ENCODE results near the gene HPSE.
A peak's percentile ranks its signal among the peaks of the same experiment; 100 is the strongest.

The HPSE gene

GRCh38 chr4:83334425-83335241 lies at the start of gene HPSE:
HPSE (minus strand) TSS chr4:83334848; CDS start chr4:83334782, 66 bp downstream.
- Histone ChIP-seq H3K9me3 (ENCODE audit: low read length) (no peaks in the 10 kb centered on the region; the same call in 1 of the 2 replicates), H4K20me1 (ENCODE audit: insufficient read depth, low read length) (no peaks in the 10 kb centered on the region), H2AFZ (ENCODE audit: low read length) (no peak within 1 kb of the TSS), H3K27ac (ENCODE audit: low read depth, low read length, poor library complexity, severe bottlenecking) (no peak within 1 kb of the TSS), H3K36me3 (ENCODE audit: insufficient read depth, low read length) (no peaks in the 10 kb centered on the region), H3K9me2 (ENCODE audit: low read depth, low read length) (no peaks in the 10 kb centered on the region), H3K4me1 (ENCODE audit: insufficient read depth, low read length, severe bottlenecking) (peaks cover 12% of the 10 kb centered on the region), H3F3A (ENCODE audit: insufficient read depth, low read length) (no peaks in the 10 kb centered on the region), H3K4me3 (ENCODE audit: low read depth, low read length, poor library complexity, severe bottlenecking) (peak within 1 kb of the TSS; percentile 56), H3K4me2 (ENCODE audit: low read length) (peak within 1 kb of the TSS; percentile 65), H3K9ac (ENCODE audit: low read length) (no peak within 1 kb of the TSS; the same call in 1 of the 2 replicates), H3K79me2 (ENCODE audit: insufficient read depth, low read length) (no peaks in the 10 kb centered on the region), H3K27me3 (ENCODE audit: insufficient read depth, low read length) (no peaks in the 10 kb centered on the region; the same call in 1 of the 2 replicates)
- TF ChIP-seq EZH2 (IDR thresholded peaks at IDR 0.05; ENCODE audit: borderline replicate concordance, low read length) (no peak), CTCF (IDR thresholded peaks at IDR 0.05; ENCODE audit: low read length) (no peak)

- H3K9me3 ChIP-seq (ENCODE audit: low read length) = peaks cover 13% of the 10 kb centered on the region
- H3K36me3 ChIP-seq (ENCODE audit: insufficient read depth, low read length) = no peaks in the 10 kb centered on the region; the same call in 1 of the 2 replicates
- peaks cover under 1% of the 10 kb centered on the region; the same call in 1 of the 2 replicates for H3K27me3 ChIP-seq (ENCODE audit: insufficient read depth, low read length)
- no peak overlapping the region for H2AFZ ChIP-seq (ENCODE audit: low read length)
- no peak overlapping the region for H3K4me3 ChIP-seq (ENCODE audit: low read depth, low read length, poor library complexity, severe bottlenecking)
- no peaks in the 10 kb centered on the region for H3K4me1 ChIP-seq (ENCODE audit: insufficient read depth, low read length, severe bottlenecking)
- H3K9ac ChIP-seq (ENCODE audit: low read length) = no peak overlapping the region
- no peak for TF ChIP-seq CTCF (IDR thresholded peaks at IDR 0.05; ENCODE audit: low read length)
- no peak for TF ChIP-seq EZH2 (IDR thresholded peaks at IDR 0.05; ENCODE audit: borderline replicate concordance, low read length)
- H3K4me2 ChIP-seq (ENCODE audit: low read length) = no peak overlapping the region
- H4K20me1 ChIP-seq (ENCODE audit: insufficient read depth, low read length) = no peaks in the 10 kb centered on the region
- H3K27ac ChIP-seq (ENCODE audit: low read depth, low read length, poor library complexity, severe bottlenecking) = no peak overlapping the region
- no peaks in the 10 kb centered on the region for H3K9me2 ChIP-seq (ENCODE audit: low read depth, low read length)
- H3F3A ChIP-seq (ENCODE audit: insufficient read depth, low read length) = no peaks in the 10 kb centered on the region; the same call in 1 of the 2 replicates
- H3K79me2 ChIP-seq (ENCODE audit: insufficient read depth, low read length) = no peaks in the 10 kb centered on the region
These were observed 48.2 kb upstream of the HPSE start for GRCh38 chr4:83382850-83383249.

DNA sequence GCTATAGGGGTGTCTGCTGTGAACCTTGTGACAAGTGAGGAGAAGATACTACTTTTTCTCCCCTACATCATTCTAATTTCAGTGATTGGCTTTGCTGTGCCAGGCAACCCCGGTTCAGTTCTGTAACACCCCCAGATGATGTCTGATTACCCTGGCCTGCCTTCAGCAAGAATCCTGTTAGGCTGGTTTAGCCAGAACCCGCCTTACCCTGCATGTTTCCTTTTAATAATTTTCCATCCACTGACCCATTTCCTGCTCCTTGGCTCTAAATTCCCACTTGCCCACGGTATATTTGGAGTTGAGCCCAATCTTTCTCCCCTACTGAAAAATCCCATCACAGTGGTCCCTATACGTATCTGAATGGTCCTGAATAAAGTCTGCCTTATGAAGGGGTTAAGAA lies 46.5 kb upstream of the HPSE start:
- Histone ChIP-seq H3K9me2 (ENCODE audit: low read depth, low read length) (no peaks in the 10 kb centered on the region), H2AFZ (ENCODE audit: low read length) (no peak overlapping the region), H3K9me3 (ENCODE audit: low read length) (peaks cover 19% of the 10 kb centered on the region), H3K36me3 (ENCODE audit: insufficient read depth, low read length) (no peaks in the 10 kb centered on the region; the same call in 1 of the 2 replicates), H3K4me2 (ENCODE audit: low read length) (no peak overlapping the region), H3K79me2 (ENCODE audit: insufficient read depth, low read length) (no peaks in the 10 kb centered on the region), H3K27ac (ENCODE audit: low read depth, low read length, poor library complexity, severe bottlenecking) (no peak overlapping the region), H3K9ac (ENCODE audit: low read length) (no peak overlapping the region), H3K4me1 (ENCODE audit: insufficient read depth, low read length, severe bottlenecking) (no peaks in the 10 kb centered on the region), H3K27me3 (ENCODE audit: insufficient read depth, low read length) (no peaks in the 10 kb centered on the region), H3F3A (ENCODE audit: insufficient read depth, low read length) (no peaks in the 10 kb centered on the region), H3K4me3 (ENCODE audit: low read depth, low read length, poor library complexity, severe bottlenecking) (no peak overlapping the region), H4K20me1 (ENCODE audit: insufficient read depth, low read length) (no peaks in the 10 kb centered on the region)
- TF ChIP-seq EZH2 (IDR thresholded peaks at IDR 0.05; ENCODE audit: borderline replicate concordance, low read length) = no peak
- TF ChIP-seq CTCF (IDR thresholded peaks at IDR 0.05; ENCODE audit: low read length) = no peak
